Medulla oblongata (tissue), 1 donor: ENCODE measurements around the gene HMGN1.
"Not testable (repeated sequence)": the region's sequence is repeated elsewhere in the genome, so short reads cannot be mapped to it uniquely, and the experiment has no call there.

Experiments
- DNase-seq: peaks from one replicate; pipeline ENCODE4 v3.0.0-alpha.2; 2015; ENCODE audit errors: extremely low spot score

Gene HMGN1

GRCh38 chr21:39348355-39349210, at the start of gene HMGN1:
Gene HMGN1, minus strand, starts transcription at chr21:39349088. Its CDS starts 171 bp downstream, at chr21:39348917.
- DNase-seq: peak; percentile 89

GRCh38 chr21:39397646-39398385, 48.9 kb upstream of the HMGN1 start:
- no peak for DNase-seq

- DNase-seq: no peak
Observed at GRCh38 chr21:39392981-39393380, 44.1 kb upstream of the HMGN1 start.

GRCh38 chr21:39390212-39390765, 41.4 kb upstream of the HMGN1 start:
- DNase-seq: no peak

GRCh38 chr21:39388811-39389155, 39.9 kb upstream of the HMGN1 start:
- DNase-seq: no peak

- peak; percentile 91 for DNase-seq
Observed at GRCh38 chr21:39388038-39388810, 39.3 kb upstream of the HMGN1 start.

GRCh38 chr21:39387461-39388037, 38.7 kb upstream of the HMGN1 start:
- peak; percentile 92 for DNase-seq

- DNase-seq: no peak
Observed at GRCh38 chr21:39386899-39387298, 38.0 kb upstream of the HMGN1 start.

- peak; percentile 36 for DNase-seq
Observed at GRCh38 chr21:39386194-39386593, 37.3 kb upstream of the HMGN1 start.

- peak; percentile 89 for DNase-seq
Observed at GRCh38 chr21:39385299-39386145, 36.6 kb upstream of the HMGN1 start.

GRCh38 chr21:39384674-39385298, 35.9 kb upstream of the HMGN1 start:
- DNase-seq: no peak

- not testable (repeated sequence) for DNase-seq
Observed at GRCh38 chr21:39382096-39382495, 33.2 kb upstream of the HMGN1 start.

- DNase-seq: peak; percentile 10
Observed at GRCh38 chr21:39381009-39381408, 32.1 kb upstream of the HMGN1 start.

- DNase-seq: peak; percentile 92
Observed at GRCh38 chr21:39379986-39380891, 31.4 kb upstream of the HMGN1 start.

GRCh38 chr21:39377444-39378050, 28.7 kb upstream of the HMGN1 start:
- DNase-seq: no peak

GRCh38 chr21:39375446-39375845, 26.6 kb upstream of the HMGN1 start:
- no peak for DNase-seq

GRCh38 chr21:39374046-39374445, 25.2 kb upstream of the HMGN1 start:
- no peak for DNase-seq

GRCh38 chr21:39373634-39374033, 24.7 kb upstream of the HMGN1 start:
- DNase-seq: peak; percentile 32

- not testable (repeated sequence) for DNase-seq
Observed at GRCh38 chr21:39369896-39370288, 21.0 kb upstream of the HMGN1 start.
